HepG2 (cell line): ENCODE results near the gene PPP4R2. TPM values are rescaled to one million over a fixed set of nuclear protein-coding genes. Genes with fewer than 3 reads are reported as not detected.
A peak's percentile ranks its signal among the peaks of the same experiment; 100 is the strongest.

Experiments
- CBX1 ChIP-seq: IDR thresholded peaks from one replicate; pipeline ENCODE4 v1.6.1; 2016; ENCODE audit warnings: antibody characterized with exemption, low read depth
- FOXC1 ChIP-seq: sonication (generic); formaldehyde crosslinking; IDR thresholded peaks from 2 replicates; pipeline ENCODE4 v1.8.0; 2022; ENCODE audit warnings: mild to moderate bottlenecking, missing genetic modification reagents, borderline replicate concordance
- MEIS2 ChIP-seq: sonication (generic); formaldehyde crosslinking; IDR thresholded peaks from 2 replicates; pipeline ENCODE4 v1.9.0; 2021; ENCODE audit warnings: mild to moderate bottlenecking, missing genetic modification reagents
- NBN ChIP-seq: fragments of 450-650 bp; conservative IDR thresholded peaks from 2 replicates; pipeline ENCODE4 v1.6.1; 2017
- NCOA2 ChIP-seq: sonication (generic); formaldehyde crosslinking; IDR thresholded peaks from 2 replicates; pipeline ENCODE4 v1.8.0; 2022; ENCODE audit warnings: inconsistent platforms
- PLRG1 ChIP-seq: fragments of 450-650 bp; conservative IDR thresholded peaks from 2 replicates; pipeline ENCODE4 v1.6.1; 2016
- SMARCC2 ChIP-seq: fragments of 450-650 bp; IDR thresholded peaks from 2 replicates; pipeline ENCODE4 v1.6.1; 2017; ENCODE audit warnings: antibody characterized with exemption, mild to moderate bottlenecking
- SNAPC2 ChIP-seq: sonication (generic); formaldehyde crosslinking; IDR thresholded peaks from 2 replicates; pipeline ENCODE4 v1.8.1; 2022; ENCODE audit warnings: mild to moderate bottlenecking, missing genetic modification reagents
- TARDBP ChIP-seq: sonication (generic); formaldehyde crosslinking; IDR thresholded peaks from 2 replicates; pipeline ENCODE4 v1.8.0; 2022; ENCODE audit warnings: mild to moderate bottlenecking, missing genetic modification reagents
- TEAD2 ChIP-seq: sonication (generic); formaldehyde crosslinking; IDR thresholded peaks from 2 replicates; pipeline ENCODE4 v1.9.0; 2021; ENCODE audit warnings: missing genetic modification reagents
- ZNF207 ChIP-seq: fragments of 450-650 bp; IDR thresholded peaks from 2 replicates; pipeline ENCODE4 v1.6.1; 2016; ENCODE audit warnings: antibody characterized with exemption, borderline replicate concordance
- ZNF317 ChIP-seq: sonication (generic); formaldehyde crosslinking; IDR thresholded peaks from 2 replicates; pipeline ENCODE4 v1.5.0; 2020; ENCODE audit warnings: mild to moderate bottlenecking, missing genetic modification reagents
- ZNF343 ChIP-seq: sonication (generic); formaldehyde crosslinking; IDR thresholded peaks from 2 replicates; pipeline ENCODE4 v1.4.0; 2020; ENCODE audit warnings: mild to moderate bottlenecking, missing genetic modification reagents
- ZNF382 ChIP-seq: sonication (generic); formaldehyde crosslinking; IDR thresholded peaks from 2 replicates; pipeline ENCODE4 v1.5.0; 2020; ENCODE audit warnings: missing genetic modification reagents, mild to moderate bottlenecking, borderline replicate concordance
- ZNF562 ChIP-seq: sonication (generic); formaldehyde crosslinking; IDR thresholded peaks from 2 replicates; pipeline ENCODE4 v1.8.0; 2022; ENCODE audit warnings: missing genetic modification reagents, borderline replicate concordance
- ZNF720 ChIP-seq: sonication (generic); formaldehyde crosslinking; IDR thresholded peaks from 2 replicates; pipeline ENCODE4 v1.4.0; 2020; ENCODE audit warnings: missing genetic modification reagents
- ZNF749 ChIP-seq: sonication (generic); formaldehyde crosslinking; IDR thresholded peaks from 2 replicates; pipeline ENCODE4 v1.8.0; 2022; ENCODE audit warnings: mild to moderate bottlenecking, missing genetic modification reagents, moderate library complexity, borderline replicate concordance
- ZNF768 ChIP-seq: sonication (generic); formaldehyde crosslinking; IDR thresholded peaks from 2 replicates; pipeline ENCODE4 v1.4.0; 2020; ENCODE audit warnings: missing genetic modification reagents
- ZNF816 ChIP-seq: sonication (generic); formaldehyde crosslinking; IDR thresholded peaks from 2 replicates; pipeline ENCODE4 v1.8.0; 2022; ENCODE audit warnings: missing genetic modification reagents, mild to moderate bottlenecking, borderline replicate concordance
- ZSCAN30 ChIP-seq: sonication (generic); formaldehyde crosslinking; IDR thresholded peaks from 2 replicates; pipeline ENCODE4 v1.5.0; 2020; ENCODE audit warnings: mild to moderate bottlenecking, missing genetic modification reagents
- polyA plus RNA-seq, 8 experiments: library from polyadenylated mRNA; depleted of rRNA in 3 of 8; stranded (reverse) in 7 of 8; unstranded in 1 of 8; fragments of >200 nt; fragmentation: Illumina TruSeq in 4 of 8; extraction: Trizol in 4 of 8; gene quantifications; 2 replicates each; pipeline versions ENCODE4 v1.2.1 to v1.2.3, GENCODE V29; 2011 to 2016; ENCODE audit warnings: low read depth in 4 of 8, missing spikeins in 1 of 8, mixed read lengths in 1 of 8; ENCODE audit not compliant: insufficient read depth in 1 of 8
- total RNA-seq, 5 experiments: library from RNA; depleted of rRNA; stranded (reverse); fragments of >200 nt; fragmentation: Illumina TruSeq; extraction: Trizol; gene quantifications; 2 replicates each; pipeline ENCODE4 v1.2.3, GENCODE V29; 2016; ENCODE audit warnings: low read depth in 1 of 5
- TF ChIP-seq, protein P1 (sequence below): sonication (generic); formaldehyde crosslinking; IDR thresholded peaks from 2 replicates; pipeline ENCODE4 v1.4.0; 2020; ENCODE audit warnings: missing genetic modification reagents
- TF ChIP-seq, protein P2 (sequence below): sonication (generic); formaldehyde crosslinking; IDR thresholded peaks from 2 replicates; pipeline ENCODE4 v1.4.0; 2020; ENCODE audit warnings: mild to moderate bottlenecking, missing genetic modification reagents
- TF ChIP-seq, protein P3 (sequence below): sonication (generic); formaldehyde crosslinking; IDR thresholded peaks from 2 replicates; pipeline ENCODE4 v1.4.0; 2020; ENCODE audit warnings: mild to moderate bottlenecking, missing genetic modification reagents
- TF ChIP-seq, protein P4 (sequence below): sonication (generic); IDR thresholded peaks from 2 replicates; pipeline ENCODE4 v1.6.1; 2016; ENCODE audit warnings: low read depth, borderline replicate concordance
- TF ChIP-seq, protein P5 (sequence below): sonication (generic); formaldehyde crosslinking; IDR thresholded peaks from 2 replicates; pipeline ENCODE4 v1.9.0; 2021; ENCODE audit warnings: missing genetic modification reagents, borderline replicate concordance

The PPP4R2 gene
- total and polyA plus RNA-seq, 2 of the 13 experiments (the other 11 are each of a cell fraction or from before 2014, with no cell fraction given), result 22.3 to 161 TPM

DNA sequence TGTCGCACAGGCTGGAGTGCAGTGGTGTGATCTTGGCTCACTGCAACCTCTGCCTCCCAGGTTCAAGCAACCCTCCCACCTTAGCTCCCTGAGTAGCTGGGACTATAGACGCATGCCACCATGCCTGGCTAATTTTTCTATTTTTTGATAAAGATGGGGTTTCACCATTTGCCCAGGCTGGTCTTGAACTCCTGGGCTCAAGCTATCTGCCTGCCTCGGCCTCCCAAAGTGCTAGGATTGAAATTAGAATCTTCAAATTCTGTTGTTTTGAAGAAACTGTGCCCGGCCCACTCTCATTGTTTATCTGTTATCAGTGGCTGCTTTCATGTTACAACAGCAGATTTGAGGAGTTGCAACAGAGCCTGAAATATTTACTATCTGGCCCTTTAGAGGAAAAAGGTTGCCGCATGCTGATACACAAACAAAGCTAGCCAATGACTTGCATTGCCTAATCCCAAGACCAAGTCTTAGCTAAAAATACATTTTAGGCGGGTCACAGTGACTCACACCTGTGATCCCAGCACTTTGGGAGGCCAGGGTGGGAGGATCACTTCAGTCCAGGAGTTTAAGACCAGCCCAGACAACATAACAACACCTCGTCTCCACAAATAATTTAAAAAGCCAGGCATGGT is 43.2 kb upstream of the PPP4R2 start (continued):
- TF ChIP-seq ZNF562, result no peak
- no peak for TF ChIP-seq PLRG1
- no peak for TF ChIP-seq ZNF382 (CRISPR knock-in tag)
- TF ChIP-seq, protein P1, sequence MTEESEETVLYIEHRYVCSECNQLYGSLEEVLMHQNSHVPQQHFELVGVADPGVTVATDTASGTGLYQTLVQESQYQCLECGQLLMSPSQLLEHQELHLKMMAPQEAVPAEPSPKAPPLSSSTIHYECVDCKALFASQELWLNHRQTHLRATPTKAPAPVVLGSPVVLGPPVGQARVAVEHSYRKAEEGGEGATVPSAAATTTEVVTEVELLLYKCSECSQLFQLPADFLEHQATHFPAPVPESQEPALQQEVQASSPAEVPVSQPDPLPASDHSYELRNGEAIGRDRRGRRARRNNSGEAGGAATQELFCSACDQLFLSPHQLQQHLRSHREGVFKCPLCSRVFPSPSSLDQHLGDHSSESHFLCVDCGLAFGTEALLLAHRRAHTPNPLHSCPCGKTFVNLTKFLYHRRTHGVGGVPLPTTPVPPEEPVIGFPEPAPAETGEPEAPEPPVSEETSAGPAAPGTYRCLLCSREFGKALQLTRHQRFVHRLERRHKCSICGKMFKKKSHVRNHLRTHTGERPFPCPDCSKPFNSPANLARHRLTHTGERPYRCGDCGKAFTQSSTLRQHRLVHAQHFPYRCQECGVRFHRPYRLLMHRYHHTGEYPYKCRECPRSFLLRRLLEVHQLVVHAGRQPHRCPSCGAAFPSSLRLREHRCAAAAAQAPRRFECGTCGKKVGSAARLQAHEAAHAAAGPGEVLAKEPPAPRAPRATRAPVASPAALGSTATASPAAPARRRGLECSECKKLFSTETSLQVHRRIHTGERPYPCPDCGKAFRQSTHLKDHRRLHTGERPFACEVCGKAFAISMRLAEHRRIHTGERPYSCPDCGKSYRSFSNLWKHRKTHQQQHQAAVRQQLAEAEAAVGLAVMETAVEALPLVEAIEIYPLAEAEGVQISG, result peak; percentile 26; the same call in 1 of the 2 replicates
- TF ChIP-seq TEAD2, result no peak
- TF ChIP-seq FOXC1, result no peak
- TF ChIP-seq, protein P2, sequence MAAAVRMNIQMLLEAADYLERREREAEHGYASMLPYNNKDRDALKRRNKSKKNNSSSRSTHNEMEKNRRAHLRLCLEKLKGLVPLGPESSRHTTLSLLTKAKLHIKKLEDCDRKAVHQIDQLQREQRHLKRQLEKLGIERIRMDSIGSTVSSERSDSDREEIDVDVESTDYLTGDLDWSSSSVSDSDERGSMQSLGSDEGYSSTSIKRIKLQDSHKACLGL (CRISPR knock-in tag), result no peak
- TF ChIP-seq CBX1, result no peak
- peak; percentile 94 for TF ChIP-seq NCOA2 (CRISPR knock-in tag)
- TF ChIP-seq, protein P3, sequence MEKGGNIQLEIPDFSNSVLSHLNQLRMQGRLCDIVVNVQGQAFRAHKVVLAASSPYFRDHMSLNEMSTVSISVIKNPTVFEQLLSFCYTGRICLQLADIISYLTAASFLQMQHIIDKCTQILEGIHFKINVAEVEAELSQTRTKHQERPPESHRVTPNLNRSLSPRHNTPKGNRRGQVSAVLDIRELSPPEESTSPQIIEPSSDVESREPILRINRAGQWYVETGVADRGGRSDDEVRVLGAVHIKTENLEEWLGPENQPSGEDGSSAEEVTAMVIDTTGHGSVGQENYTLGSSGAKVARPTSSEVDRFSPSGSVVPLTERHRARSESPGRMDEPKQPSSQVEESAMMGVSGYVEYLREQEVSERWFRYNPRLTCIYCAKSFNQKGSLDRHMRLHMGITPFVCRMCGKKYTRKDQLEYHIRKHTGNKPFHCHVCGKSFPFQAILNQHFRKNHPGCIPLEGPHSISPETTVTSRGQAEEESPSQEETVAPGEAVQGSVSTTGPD (CRISPR knock-in tag), result no peak
- no peak for TF ChIP-seq ZNF749 (CRISPR knock-in tag)
- TF ChIP-seq ZNF207, result no peak
- TF ChIP-seq TARDBP, result peak; percentile 80; the same call in 1 of the 2 replicates
- TF ChIP-seq, protein P4, sequence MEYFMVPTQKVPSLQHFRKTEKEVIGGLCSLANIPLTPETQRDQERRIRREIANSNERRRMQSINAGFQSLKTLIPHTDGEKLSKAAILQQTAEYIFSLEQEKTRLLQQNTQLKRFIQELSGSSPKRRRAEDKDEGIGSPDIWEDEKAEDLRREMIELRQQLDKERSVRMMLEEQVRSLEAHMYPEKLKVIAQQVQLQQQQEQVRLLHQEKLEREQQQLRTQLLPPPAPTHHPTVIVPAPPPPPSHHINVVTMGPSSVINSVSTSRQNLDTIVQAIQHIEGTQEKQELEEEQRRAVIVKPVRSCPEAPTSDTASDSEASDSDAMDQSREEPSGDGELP, result peak; percentile 68; the same call in 1 of the 2 replicates
- 0 out of 2 replicates have a peak, but pooled peaks have one; percentile 59 for TF ChIP-seq ZNF317 (CRISPR knock-in tag)
- TF ChIP-seq SMARCC2, result no peak
- no peak for TF ChIP-seq ZSCAN30 (CRISPR knock-in tag)
- TF ChIP-seq, protein P5, sequence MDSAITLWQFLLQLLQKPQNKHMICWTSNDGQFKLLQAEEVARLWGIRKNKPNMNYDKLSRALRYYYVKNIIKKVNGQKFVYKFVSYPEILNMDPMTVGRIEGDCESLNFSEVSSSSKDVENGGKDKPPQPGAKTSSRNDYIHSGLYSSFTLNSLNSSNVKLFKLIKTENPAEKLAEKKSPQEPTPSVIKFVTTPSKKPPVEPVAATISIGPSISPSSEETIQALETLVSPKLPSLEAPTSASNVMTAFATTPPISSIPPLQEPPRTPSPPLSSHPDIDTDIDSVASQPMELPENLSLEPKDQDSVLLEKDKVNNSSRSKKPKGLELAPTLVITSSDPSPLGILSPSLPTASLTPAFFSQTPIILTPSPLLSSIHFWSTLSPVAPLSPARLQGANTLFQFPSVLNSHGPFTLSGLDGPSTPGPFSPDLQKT (CRISPR knock-in tag), result no peak
- TF ChIP-seq NBN, result no peak
- no peak for TF ChIP-seq ZNF768
- no peak for TF ChIP-seq ZNF720 (CRISPR knock-in tag)
- no peak for TF ChIP-seq MEIS2
- TF ChIP-seq SNAPC2, result no peak
- TF ChIP-seq ZNF816, result no peak; the same call in 1 of the 2 replicates
- no peak for TF ChIP-seq ZNF343 (CRISPR knock-in tag)
